K562 (cell line): ENCODE data around the gene PDZD2.

Source experiments
- ARNT ChIP-seq, 2 experiments: fragments of 450-650 bp; IDR thresholded peaks; 2 replicates each; pipeline ENCODE4 v1.6.1; 2016; ENCODE audit warnings: mild to moderate bottlenecking in 1 of 2
- CBX1 ChIP-seq: sonication (generic); IDR thresholded peaks from 2 replicates; pipeline ENCODE4 v1.6.1; 2016; ENCODE audit warnings: antibody characterized with exemption, low read depth, mild to moderate bottlenecking
- CBX5 ChIP-seq: IDR thresholded peaks from 2 replicates; pipeline ENCODE4 v1.6.1; 2014; ENCODE audit warnings: low read depth, borderline replicate concordance
- EP300 ChIP-seq: IDR thresholded peaks from 2 replicates; pipeline ENCODE4 v1.6.1; 2012; ENCODE audit warnings: low read length, improper control_type of control experiment
- EZH2 ChIP-seq: IDR thresholded peaks from 2 replicates; pipeline ENCODE4 v1.6.1; 2012; ENCODE audit warnings: low read depth, mild to moderate bottlenecking, inconsistent platforms, low read length, borderline replicate concordance
- RBBP5 ChIP-seq: fragments of 200-600 bp; sonication (generic); IDR thresholded peaks from 2 replicates; pipeline ENCODE4 v1.6.1; 2012; ENCODE audit warnings: borderline replicate concordance, mild to moderate bottlenecking, low read length, control low read depth, inconsistent platforms; ENCODE audit not compliant: insufficient read depth, poor library complexity, severe bottlenecking
- SMAD3 ChIP-seq: fragments of 450-650 bp; formaldehyde crosslinking; conservative IDR thresholded peaks from 2 replicates; pipeline ENCODE4 v1.4.0; 2020; ENCODE audit warnings: mild to moderate bottlenecking
- SP1 ChIP-seq: sonication (generic); formaldehyde crosslinking; IDR thresholded peaks from 2 replicates; pipeline ENCODE4 v1.8.1; 2022; ENCODE audit warnings: mild to moderate bottlenecking, missing genetic modification reagents
- SRF ChIP-seq, 2 experiments: fragments of 250-450, 450-650 bp in 1 of 2; sonication (Bioruptor Pico) in 1 of 2; sonication (generic) in 1 of 2; formaldehyde crosslinking; IDR thresholded peaks; 2 replicates each; pipeline versions ENCODE4 v1.5.0 to v1.5.1; 2020 to 2022; ENCODE audit warnings: mild to moderate bottlenecking in 1 of 2, missing genetic modification reagents in 1 of 2
- ZNF12 ChIP-seq: sonication (generic); formaldehyde crosslinking; IDR thresholded peaks from 2 replicates; pipeline ENCODE4 v1.4.0; 2020; ENCODE audit warnings: mild to moderate bottlenecking, missing genetic modification reagents
- ZNF449 ChIP-seq: fragments of 250-450 bp; sonication (Bioruptor Pico); IDR thresholded peaks from 2 replicates; pipeline ENCODE4 v1.8.0; 2022; ENCODE audit warnings: moderate library complexity, mild to moderate bottlenecking, inconsistent platforms
- TF ChIP-seq, protein P1 (sequence below): fragments of 250-450 bp; sonication (Bioruptor Pico); IDR thresholded peaks from 2 replicates; pipeline ENCODE4 v1.5.1; 2021; ENCODE audit warnings: mild to moderate bottlenecking
- TF ChIP-seq, protein P2 (sequence below): fragments of 150-350 bp; conservative IDR thresholded peaks from 2 replicates; pipeline ENCODE4 v1.6.1; 2014; ENCODE audit warnings: low read length

- TF ChIP-seq RBBP5 (no peak), EP300 (no peak), CBX1 (no peak), EZH2 (no peak), CBX5 (no peak), ARNT (IDR thresholded peaks at IDR 0.05) (no peak), ZNF12 (no peak), SMAD3 (CRISPR knock-in tag) (no peak), SRF (CRISPR knock-in tag; IDR thresholded peaks at IDR 0.05) (no peak), SP1 (no peak), ZNF449 (CRISPR knock-in tag) (no peak)
- TF ChIP-seq, protein P1, sequence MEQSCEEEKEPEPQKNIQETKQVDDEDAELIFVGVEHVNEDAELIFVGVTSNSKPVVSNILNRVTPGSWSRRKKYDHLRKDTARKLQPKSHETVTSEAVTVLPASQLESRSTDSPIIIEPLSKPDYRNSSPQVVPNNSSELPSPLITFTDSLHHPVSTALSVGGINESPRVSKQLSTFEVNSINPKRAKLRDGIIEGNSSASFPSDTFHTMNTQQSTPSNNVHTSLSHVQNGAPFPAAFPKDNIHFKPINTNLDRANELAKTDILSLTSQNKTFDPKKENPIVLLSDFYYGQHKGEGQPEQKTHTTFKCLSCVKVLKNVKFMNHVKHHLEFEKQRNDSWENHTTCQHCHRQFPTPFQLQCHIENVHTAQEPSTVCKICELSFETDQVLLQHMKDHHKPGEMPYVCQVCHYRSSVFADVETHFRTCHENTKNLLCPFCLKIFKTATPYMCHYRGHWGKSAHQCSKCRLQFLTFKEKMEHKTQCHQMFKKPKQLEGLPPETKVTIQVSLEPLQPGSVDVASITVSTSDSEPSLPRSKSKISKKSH: no peak
- TF ChIP-seq, protein P2, sequence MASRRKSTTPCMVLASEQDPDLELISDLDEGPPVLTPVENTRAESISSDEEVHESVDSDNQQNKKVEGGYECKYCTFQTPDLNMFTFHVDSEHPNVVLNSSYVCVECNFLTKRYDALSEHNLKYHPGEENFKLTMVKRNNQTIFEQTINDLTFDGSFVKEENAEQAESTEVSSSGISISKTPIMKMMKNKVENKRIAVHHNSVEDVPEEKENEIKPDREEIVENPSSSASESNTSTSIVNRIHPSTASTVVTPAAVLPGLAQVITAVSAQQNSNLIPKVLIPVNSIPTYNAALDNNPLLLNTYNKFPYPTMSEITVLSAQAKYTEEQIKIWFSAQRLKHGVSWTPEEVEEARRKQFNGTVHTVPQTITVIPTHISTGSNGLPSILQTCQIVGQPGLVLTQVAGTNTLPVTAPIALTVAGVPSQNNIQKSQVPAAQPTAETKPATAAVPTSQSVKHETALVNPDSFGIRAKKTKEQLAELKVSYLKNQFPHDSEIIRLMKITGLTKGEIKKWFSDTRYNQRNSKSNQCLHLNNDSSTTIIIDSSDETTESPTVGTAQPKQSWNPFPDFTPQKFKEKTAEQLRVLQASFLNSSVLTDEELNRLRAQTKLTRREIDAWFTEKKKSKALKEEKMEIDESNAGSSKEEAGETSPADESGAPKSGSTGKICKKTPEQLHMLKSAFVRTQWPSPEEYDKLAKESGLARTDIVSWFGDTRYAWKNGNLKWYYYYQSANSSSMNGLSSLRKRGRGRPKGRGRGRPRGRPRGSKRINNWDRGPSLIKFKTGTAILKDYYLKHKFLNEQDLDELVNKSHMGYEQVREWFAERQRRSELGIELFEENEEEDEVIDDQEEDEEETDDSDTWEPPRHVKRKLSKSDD: no peak
Measured at GRCh38 chr5:32071351-32071944, 432.5 kb downstream of the PDZD2 start.
